GM12872 (cell line): ENCODE results near the gene PCBP2.

Experiments
- TF ChIP-seq, protein P1 (sequence below): IDR thresholded peaks from 3 replicates; pipeline ENCODE4 v1.5.1; 2011; ENCODE audit warnings: low read depth, mild to moderate bottlenecking, low read length, moderate library complexity; ENCODE audit not compliant: insufficient read depth

PCBP2 gene

DNA sequence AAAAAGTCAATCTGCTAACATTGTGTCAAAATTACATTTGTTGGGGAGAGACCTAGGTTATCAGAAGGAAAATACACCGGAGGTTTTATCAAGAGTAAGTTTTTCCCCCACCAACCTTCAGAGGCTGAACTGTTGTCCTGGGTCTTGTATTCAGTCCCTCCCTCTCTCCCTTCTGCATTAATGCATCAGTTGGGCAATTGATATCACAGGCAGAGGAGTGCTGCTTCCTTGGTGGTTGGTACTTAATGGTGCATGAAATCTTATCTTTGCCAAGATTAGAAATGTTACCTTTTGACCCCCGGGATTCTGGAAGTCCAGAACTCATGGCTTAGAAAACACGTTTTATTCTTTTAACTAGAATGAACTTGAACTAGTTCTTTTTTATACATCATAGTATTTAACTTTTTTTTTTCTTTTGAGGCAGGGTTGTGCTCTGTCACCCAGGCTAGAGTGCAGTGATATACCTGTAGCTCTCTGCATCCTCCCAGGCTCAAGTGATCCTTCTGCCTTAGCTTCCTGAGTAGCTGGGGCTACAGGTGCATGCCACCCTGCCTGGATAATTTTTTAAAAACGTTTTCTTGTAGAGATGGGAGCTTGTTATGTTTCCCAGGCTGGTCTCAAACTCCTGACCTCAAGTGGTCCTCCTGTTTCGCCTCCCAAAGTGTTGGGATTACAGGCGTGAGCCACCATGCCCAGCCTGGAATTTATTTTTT, 4.9 kb downstream of the PCBP2 start:
- TF ChIP-seq, protein P1, sequence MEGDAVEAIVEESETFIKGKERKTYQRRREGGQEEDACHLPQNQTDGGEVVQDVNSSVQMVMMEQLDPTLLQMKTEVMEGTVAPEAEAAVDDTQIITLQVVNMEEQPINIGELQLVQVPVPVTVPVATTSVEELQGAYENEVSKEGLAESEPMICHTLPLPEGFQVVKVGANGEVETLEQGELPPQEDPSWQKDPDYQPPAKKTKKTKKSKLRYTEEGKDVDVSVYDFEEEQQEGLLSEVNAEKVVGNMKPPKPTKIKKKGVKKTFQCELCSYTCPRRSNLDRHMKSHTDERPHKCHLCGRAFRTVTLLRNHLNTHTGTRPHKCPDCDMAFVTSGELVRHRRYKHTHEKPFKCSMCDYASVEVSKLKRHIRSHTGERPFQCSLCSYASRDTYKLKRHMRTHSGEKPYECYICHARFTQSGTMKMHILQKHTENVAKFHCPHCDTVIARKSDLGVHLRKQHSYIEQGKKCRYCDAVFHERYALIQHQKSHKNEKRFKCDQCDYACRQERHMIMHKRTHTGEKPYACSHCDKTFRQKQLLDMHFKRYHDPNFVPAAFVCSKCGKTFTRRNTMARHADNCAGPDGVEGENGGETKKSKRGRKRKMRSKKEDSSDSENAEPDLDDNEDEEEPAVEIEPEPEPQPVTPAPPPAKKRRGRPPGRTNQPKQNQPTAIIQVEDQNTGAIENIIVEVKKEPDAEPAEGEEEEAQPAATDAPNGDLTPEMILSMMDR: no peak

DNA sequence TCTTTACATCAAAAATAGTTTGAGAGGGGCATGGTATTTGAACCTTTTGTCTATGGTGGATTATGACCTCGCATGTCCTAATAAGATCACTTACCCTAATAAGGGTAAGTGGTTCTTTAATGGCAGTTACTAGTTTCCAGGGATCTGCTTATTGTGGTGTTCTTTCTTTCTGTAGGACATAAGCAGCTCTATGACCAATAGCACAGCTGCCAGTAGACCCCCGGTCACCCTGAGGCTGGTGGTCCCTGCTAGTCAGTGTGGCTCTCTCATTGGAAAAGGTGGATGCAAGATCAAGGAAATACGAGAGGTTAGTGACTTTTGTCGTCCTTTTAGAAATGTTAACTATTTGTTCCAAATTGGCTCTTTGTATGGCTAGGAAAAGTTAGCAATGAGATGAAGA, 7.2 kb downstream of the PCBP2 start:
- TF ChIP-seq, protein P1: no peak

DNA sequence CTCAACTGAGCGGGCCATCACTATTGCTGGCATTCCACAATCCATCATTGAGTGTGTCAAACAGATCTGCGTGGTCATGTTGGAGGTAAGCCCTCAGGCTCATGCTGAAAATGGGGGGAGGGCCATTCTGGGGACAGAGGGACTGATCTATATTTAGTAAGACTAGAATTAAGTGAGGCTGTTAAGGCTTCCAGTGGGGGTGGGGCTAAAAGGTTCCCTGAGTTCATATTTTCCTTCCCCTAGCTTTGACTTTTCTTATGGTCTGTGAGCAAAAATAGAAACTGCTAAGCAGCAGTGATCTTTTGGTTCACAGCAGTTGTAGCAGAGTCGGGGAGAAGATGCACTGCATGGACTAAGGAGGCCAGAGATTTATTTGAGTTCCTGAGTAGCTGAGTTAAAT, 9.2 kb downstream of the PCBP2 start:
- TF ChIP-seq, protein P1: no peak

DNA sequence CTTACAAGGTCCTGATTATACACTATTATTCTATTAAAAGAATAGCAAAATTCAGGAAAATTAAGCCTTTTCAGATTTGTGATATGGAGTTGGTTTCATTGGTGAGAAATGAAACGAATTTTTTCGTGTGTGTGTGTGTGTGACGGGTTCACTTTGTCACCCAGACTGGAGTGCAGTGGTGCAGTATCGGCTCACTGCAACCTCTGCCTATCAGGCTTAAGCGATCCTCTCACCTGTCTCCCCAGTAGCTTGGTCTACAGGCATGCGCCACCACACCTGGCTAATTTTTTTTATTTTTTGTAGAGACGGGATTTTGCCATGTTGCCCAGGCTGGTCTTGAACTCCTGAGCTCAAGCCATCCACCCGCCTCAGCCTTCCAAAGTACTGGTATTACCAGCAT, 9.7 kb downstream of the PCBP2 start:
- TF ChIP-seq, protein P1: no peak

DNA sequence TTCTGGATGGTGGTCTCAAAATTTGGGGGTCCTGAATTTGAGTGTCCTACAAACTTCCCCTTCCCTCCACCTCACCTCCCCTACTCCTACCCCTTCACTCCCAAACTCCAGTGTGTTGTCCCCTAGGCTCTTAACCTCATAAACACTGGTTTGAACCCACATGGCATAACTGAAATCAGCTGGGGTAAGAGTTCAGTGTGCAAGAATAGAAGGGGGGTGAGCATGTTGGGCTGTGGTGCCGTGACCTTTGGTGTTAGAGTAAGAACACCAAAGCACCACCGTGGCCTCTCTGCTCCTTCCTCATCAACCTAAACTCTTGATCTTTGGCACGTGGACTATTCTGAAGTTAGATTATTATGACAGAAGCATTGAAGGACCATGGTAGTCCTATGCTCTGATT, 11.0 kb downstream of the PCBP2 start:
- TF ChIP-seq, protein P1: no peak

DNA sequence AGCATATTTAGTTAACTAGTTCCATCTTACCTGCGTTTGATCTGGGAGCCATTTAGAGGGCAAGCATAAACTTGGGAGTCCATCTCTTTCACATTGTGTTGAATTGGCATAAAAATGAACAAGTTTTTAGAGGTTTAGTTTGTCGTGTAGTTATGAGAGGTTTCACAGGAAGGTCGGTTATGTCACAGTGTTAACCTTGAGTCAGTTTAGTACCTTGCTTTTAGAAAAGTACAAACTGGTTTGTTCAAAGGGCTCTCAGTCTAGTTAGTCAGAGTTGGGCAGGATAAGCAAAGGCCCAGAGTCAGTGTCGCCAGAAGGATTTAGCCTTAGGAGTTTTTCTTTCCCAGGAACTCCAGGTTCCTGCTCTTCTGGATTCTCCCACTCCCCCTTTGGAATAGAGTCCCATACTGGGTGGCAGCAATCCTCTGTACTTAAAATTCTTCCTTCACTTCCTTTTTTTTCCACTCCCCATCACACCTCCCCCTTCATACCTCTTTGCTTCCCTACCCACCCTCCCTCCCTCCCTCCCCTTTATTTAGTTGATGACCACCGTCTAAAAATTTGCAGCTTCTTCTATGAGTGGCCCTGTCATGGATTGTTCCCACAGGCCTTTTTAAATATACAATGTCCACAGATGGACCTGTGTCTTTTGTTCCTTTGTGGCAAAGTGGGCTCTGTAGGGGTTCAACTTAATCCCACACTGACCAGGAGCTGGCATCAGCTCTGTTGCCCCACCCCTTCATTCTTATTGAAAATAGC, 12.1 kb downstream of the PCBP2 start:
- TF ChIP-seq, protein P1: no peak

DNA sequence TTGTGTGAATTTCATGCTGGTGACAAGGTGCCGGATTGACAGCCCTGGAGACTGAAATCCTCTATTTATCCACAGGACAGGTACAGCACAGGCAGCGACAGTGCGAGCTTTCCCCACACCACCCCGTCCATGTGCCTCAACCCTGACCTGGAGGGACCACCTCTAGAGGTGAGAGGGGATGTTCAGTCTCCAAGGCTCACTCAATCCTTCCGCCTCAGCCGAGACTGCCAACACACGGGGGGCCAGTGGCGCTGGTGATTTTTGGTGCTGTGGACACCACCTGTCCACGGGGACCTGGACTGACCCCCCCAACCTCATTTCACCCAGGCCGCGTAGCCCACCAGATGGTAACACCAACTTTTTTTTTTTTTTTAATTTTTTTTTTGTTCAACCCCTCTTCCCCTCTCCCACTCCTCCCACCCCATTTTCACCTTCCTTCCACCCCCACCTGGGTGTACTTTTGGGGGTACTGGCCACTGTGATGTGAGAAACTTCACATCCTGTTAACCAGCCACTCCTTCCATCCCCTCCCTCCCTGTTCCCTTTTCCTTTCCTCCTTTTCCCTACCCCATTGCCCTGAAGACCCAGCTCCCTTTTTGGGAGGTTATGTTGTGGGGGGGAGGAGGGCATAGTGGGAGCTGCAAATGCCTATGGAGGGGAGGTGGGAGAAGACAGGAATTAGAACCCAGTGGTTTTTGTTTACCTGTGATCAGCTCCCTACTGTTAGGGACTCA, 12.9 kb downstream of the PCBP2 start:
- TF ChIP-seq, protein P1: no peak
